Measurements from ENCODE around the gene EIPR1.

GRCh38 chr2:3195641-3196476 is 181.8 kb downstream of the EIPR1 start:
- no peak for TF ChIP-seq EZH2 (IDR thresholded peaks at IDR 0.05; ENCODE audit: low read length, missing control alignments)
- no peak for TF ChIP-seq CTCF (conservative IDR thresholded peaks at IDR 0.05 in 1 of 2, IDR thresholded peaks at IDR 0.05 in 1 of 2; ENCODE audit: low read depth in 1 of 2, low read length in 2 of 2)
